D721Med (cell line): ENCODE results near the gene AUTS2.

Source experiments
- DNase-seq: peaks from one replicate; pipeline ENCODE4 v3.0.0; 2011; ENCODE audit warnings: low spot score; ENCODE audit not compliant: insufficient read length
- FAIRE-seq: peaks from 2 replicates; lab custom pipeline; 2011; peaks lifted over from hg19 to GRCh38; lab: Jason Lieb, UNC
- CTCF ChIP-seq: IDR thresholded peaks from 2 replicates; pipeline ENCODE4 v1.5.1; 2012; ENCODE audit warnings: mild to moderate bottlenecking, control low read depth; ENCODE audit not compliant: insufficient read depth; ENCODE audit errors: missing control alignments

Gene AUTS2

GRCh38 chr7:70563960-70564359, 965.7 kb downstream of the AUTS2 start:
- TF ChIP-seq CTCF: no peak
- DNase-seq: no peak
- FAIRE-seq: no peak

- no peak for TF ChIP-seq CTCF
- no peak for FAIRE-seq
- DNase-seq: no peak
Observed at GRCh38 chr7:70565721-70566370, 967.6 kb downstream of the AUTS2 start.

GRCh38 chr7:70566671-70567070, 968.4 kb downstream of the AUTS2 start:
- FAIRE-seq: no peak
- no peak for TF ChIP-seq CTCF
- DNase-seq: no peak

GRCh38 chr7:70568674-70569334, 970.5 kb downstream of the AUTS2 start:
- TF ChIP-seq CTCF: no peak

GRCh38 chr7:70569335-70569819, 971.1 kb downstream of the AUTS2 start:
- no peak for TF ChIP-seq CTCF
- DNase-seq: no peak
- FAIRE-seq: peak; percentile 96

More at GRCh38 chr7:70568674-70569334, 970.5 kb downstream of the AUTS2 start:
- DNase-seq (no peak), FAIRE-seq (no peak)

GRCh38 chr7:70570029-70570428, 971.8 kb downstream of the AUTS2 start:
- no peak for DNase-seq
- TF ChIP-seq CTCF: no peak
- no peak for FAIRE-seq

- DNase-seq (no peak), FAIRE-seq (no peak)
- TF ChIP-seq CTCF: no peak
Observed at GRCh38 chr7:70570961-70571360, 972.7 kb downstream of the AUTS2 start.
